Mesendoderm (in vitro differentiated cells): ENCODE measurements around the gene UVSSA.
"Not testable (repeated sequence)": the region's sequence is repeated elsewhere in the genome, so short reads cannot be mapped to it uniquely, and the experiment has no call there.

ENCODE experiments used
- DNase-seq: peaks from one replicate; pipeline ENCODE4 v3.0.0; 2013
- H2AK5ac ChIP-seq: 2 replicates; pipeline ENCODE4 v1.6.1; 2013; ENCODE audit warnings: low read length, inconsistent platforms
- H2BK120ac ChIP-seq: 2 replicates; pipeline ENCODE4 v1.6.1; 2013; ENCODE audit warnings: low read depth, mild to moderate bottlenecking, low read length, moderate library complexity, mixed read lengths
- H2BK15ac ChIP-seq: replicated peaks from 2 replicates; pipeline ENCODE4 v1.6.1; 2013; ENCODE audit warnings: low read depth, mild to moderate bottlenecking, moderate library complexity
- H2BK5ac ChIP-seq: 2 replicates; pipeline ENCODE4 v1.6.1; 2013; ENCODE audit warnings: low read length, inconsistent platforms
- H3K18ac ChIP-seq: 2 replicates; pipeline ENCODE4 v1.6.1; 2013; ENCODE audit warnings: mild to moderate bottlenecking, low read length, mixed read lengths
- H3K23ac ChIP-seq: one replicate; pipeline ENCODE4 v1.6.1; 2013; ENCODE audit warnings: low read length
- H3K27ac ChIP-seq: 2 replicates; pipeline ENCODE4 v1.5.1; 2013; ENCODE audit warnings: low read depth, mild to moderate bottlenecking, inconsistent platforms, low read length, moderate library complexity
- H3K27me3 ChIP-seq: 2 replicates; pipeline ENCODE4 v1.6.1; 2013; ENCODE audit warnings: low read length, control low read depth, mild to moderate bottlenecking, inconsistent platforms; ENCODE audit not compliant: insufficient read depth, poor library complexity
- H3K36me3 ChIP-seq: 2 replicates; pipeline ENCODE4 v1.6.1; 2013; ENCODE audit warnings: low read length, inconsistent platforms; ENCODE audit not compliant: control insufficient read depth, insufficient read depth
- H3K4ac ChIP-seq: one replicate; pipeline ENCODE4 v1.6.1; 2013; ENCODE audit warnings: low read depth, mild to moderate bottlenecking, low read length, moderate library complexity
- H3K4me1 ChIP-seq: 2 replicates; pipeline ENCODE4 v1.6.1; 2013; ENCODE audit warnings: low read depth, low read length, inconsistent platforms; ENCODE audit not compliant: control insufficient read depth
- H3K4me2 ChIP-seq: 2 replicates; pipeline ENCODE4 v1.6.1; 2013; ENCODE audit warnings: low read length
- H3K4me3 ChIP-seq: 2 replicates; pipeline ENCODE4 v1.5.1; 2013; ENCODE audit warnings: mild to moderate bottlenecking, low read length
- H3K56ac ChIP-seq: one replicate; pipeline ENCODE4 v1.6.1; 2013; ENCODE audit warnings: low read length
- H3K79me1 ChIP-seq: 2 replicates; pipeline ENCODE4 v1.6.1; 2013; ENCODE audit warnings: low read length, inconsistent platforms
- H3K79me2 ChIP-seq: 2 replicates; pipeline ENCODE4 v1.6.1; 2013; ENCODE audit warnings: mild to moderate bottlenecking, low read length; ENCODE audit not compliant: control insufficient read depth, insufficient read depth
- H3K9ac ChIP-seq: 2 replicates; pipeline ENCODE4 v1.6.1; 2013; ENCODE audit warnings: low read length, inconsistent platforms
- H4K5ac ChIP-seq: one replicate; pipeline ENCODE4 v1.6.1; 2013; ENCODE audit warnings: low read length
- H4K8ac ChIP-seq: one replicate; pipeline ENCODE4 v1.6.1; 2013; ENCODE audit warnings: low read depth, mild to moderate bottlenecking, control low read depth, low read length, moderate library complexity
- WGBS: extraction: QIAGEN DNeasy Blood & Tissue Kit; methylation state at CpG from one replicate; pipeline ENCODE4 v1.1.7; 2013; ENCODE audit warnings: low lambda C conversion rate, missing lambda C conversion rate; ENCODE audit not compliant: insufficient coverage; ENCODE audit errors: extremely low coverage; 5-methylcytosine and 5-hydroxymethylcytosine counted together

UVSSA gene

DNA sequence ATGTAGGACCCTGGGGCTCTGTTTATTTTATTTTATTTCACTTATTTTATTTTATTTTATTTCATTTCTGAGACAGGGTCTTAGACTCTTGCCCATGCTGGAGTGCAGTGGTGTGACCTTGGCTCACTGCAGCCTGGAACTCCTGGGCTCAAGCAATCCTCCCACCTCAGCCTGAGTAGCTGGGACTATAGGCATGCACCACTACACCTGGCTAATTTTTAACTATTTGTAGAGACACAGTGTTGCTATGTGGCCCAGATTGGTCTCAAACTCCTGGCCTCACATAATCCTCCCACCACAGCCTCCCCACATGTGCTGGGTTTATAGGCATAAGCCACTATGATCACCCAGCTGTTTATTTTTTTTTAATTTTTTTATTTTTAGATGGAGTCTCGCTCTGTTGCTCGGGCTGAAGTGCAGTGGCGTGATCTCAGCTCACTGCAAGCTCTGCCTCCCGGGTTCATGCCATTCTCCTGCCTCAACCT lies 96.7 kb downstream of the UVSSA start:
- not testable (repeated sequence) for H2AK5ac ChIP-seq, H3K27me3 ChIP-seq, H3K18ac ChIP-seq, H3K79me1 ChIP-seq, H3K4me3 ChIP-seq, H3K4ac ChIP-seq, H3K56ac ChIP-seq, H4K8ac ChIP-seq, H3K36me3 ChIP-seq, H3K79me2 ChIP-seq, H3K9ac ChIP-seq, H2BK5ac ChIP-seq, H3K4me1 ChIP-seq, H2BK120ac ChIP-seq, H3K4me2 ChIP-seq, H3K23ac ChIP-seq, DNase-seq, H4K5ac ChIP-seq, H2BK15ac ChIP-seq, H3K27ac ChIP-seq
- WGBS: no CpG with 5 or more reads among the region's 4 CpGs
